Stimulated activated memory B cell treated with anti-CD40 and anti-IgM and Interleukin-4, amounts not matched to agents 10 μg/mL and 1 μg/mL and 100 μg/mL, for 72 hours (primary cell): Measurements from ENCODE around the gene CCDC196.
"Not testable (repeated sequence)": the region's sequence is repeated elsewhere in the genome, so short reads cannot be mapped to it uniquely, and the experiment has no call there.

Experiments used
- ATAC-seq: fragments of 150-1000 bp; cut with Tn5 transposase; 2 replicates; pipeline ENCODE4 v1.10.0; 2021
- H3K27ac Mint-ChIP-seq: one replicate; pipeline ENCODE4 v1.8.0; 2022; ENCODE audit warnings: mild to moderate bottlenecking, mixed read lengths
- H3K27me3 Mint-ChIP-seq: one replicate; pipeline ENCODE4 v1.8.0; 2022; ENCODE audit warnings: mixed read lengths
- H3K36me3 Mint-ChIP-seq: one replicate; pipeline ENCODE4 v1.8.0; 2022; ENCODE audit warnings: mixed read lengths
- H3K4me1 Mint-ChIP-seq: one replicate; pipeline ENCODE4 v1.8.0; 2022; ENCODE audit warnings: mixed read lengths
- H3K4me3 Mint-ChIP-seq: one replicate; pipeline ENCODE4 v1.8.0; 2022; ENCODE audit warnings: mild to moderate bottlenecking, moderate library complexity, mixed read lengths
- H3K9me3 Mint-ChIP-seq: one replicate; pipeline ENCODE4 v1.8.0; 2022; ENCODE audit warnings: mixed read lengths

CCDC196 gene

DNA sequence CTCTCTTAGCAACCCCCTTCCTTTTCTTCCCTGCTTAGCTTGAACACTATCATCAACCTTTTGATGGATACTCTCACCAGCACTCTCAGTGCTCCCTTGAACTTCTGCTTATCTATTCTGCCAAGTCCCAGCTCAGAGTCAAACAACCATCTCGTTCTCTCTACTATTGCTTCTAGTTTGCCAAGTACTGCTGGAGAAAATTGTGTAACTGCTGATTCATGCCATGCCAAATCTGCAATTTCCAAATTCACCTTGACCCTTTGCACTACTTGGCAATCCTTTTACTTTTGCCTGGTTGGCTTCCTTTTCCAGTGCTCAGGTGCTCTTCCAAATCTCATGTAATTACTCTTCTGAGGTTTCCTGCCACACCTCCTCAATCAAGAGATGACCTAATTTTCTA, 2.8 kb upstream of the CCDC196 start:
- H3K27me3 Mint-ChIP-seq = no peaks in the 10 kb centered on the region
- H3K36me3 Mint-ChIP-seq = peaks cover 7% of the 10 kb centered on the region
- H3K4me3 Mint-ChIP-seq = no peak overlapping the region
- no peak overlapping the region for H3K27ac Mint-ChIP-seq
- no peaks in the 10 kb centered on the region for H3K9me3 Mint-ChIP-seq
- ATAC-seq = no peak
- H3K4me1 Mint-ChIP-seq = no peaks in the 10 kb centered on the region

DNA sequence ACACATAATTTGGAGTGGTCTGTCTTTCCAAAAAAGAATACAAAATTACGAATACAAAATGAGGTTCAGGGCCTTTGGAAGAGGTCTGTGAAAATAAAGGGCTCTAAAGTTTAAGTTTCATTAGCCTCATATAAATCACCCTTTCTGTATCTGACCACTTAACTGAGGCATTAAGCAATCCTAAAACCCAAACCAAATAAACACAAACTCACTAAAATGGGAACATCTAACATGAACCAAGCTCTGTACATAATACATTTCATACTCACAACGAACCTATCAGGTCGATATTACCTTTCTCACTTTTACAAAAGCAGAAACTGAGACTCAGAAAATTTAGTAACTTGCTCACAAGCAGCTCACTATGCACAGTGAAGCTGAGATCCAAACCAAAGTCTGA, 1.1 kb upstream of the CCDC196 start:
- Mint-ChIP-seq H3K27ac (no peak overlapping the region), H3K4me1 (no peaks in the 10 kb centered on the region), H3K36me3 (peaks cover 7% of the 10 kb centered on the region), H3K27me3 (no peaks in the 10 kb centered on the region), H3K4me3 (no peak overlapping the region), H3K9me3 (no peaks in the 10 kb centered on the region)
- ATAC-seq = no peak

- no peak for ATAC-seq
- no peaks in the 10 kb centered on the region for H3K27me3 Mint-ChIP-seq
These were observed 993 bp downstream of the CCDC196 start for GRCh38 chr14:66487164-66487563.

GRCh38 chr14:66490143-66491111, 4.3 kb downstream of the CCDC196 start:
- Mint-ChIP-seq H3K27ac (no peak overlapping the region), H3K4me3 (no peak overlapping the region), H3K9me3 (no peaks in the 10 kb centered on the region)

More at GRCh38 chr14:66487164-66487563, 993 bp downstream of the CCDC196 start:
- Mint-ChIP-seq H3K4me3 (no peak overlapping the region), H3K4me1 (no peaks in the 10 kb centered on the region), H3K9me3 (no peaks in the 10 kb centered on the region), H3K27ac (no peak overlapping the region), H3K36me3 (peaks cover 7% of the 10 kb centered on the region)

DNA sequence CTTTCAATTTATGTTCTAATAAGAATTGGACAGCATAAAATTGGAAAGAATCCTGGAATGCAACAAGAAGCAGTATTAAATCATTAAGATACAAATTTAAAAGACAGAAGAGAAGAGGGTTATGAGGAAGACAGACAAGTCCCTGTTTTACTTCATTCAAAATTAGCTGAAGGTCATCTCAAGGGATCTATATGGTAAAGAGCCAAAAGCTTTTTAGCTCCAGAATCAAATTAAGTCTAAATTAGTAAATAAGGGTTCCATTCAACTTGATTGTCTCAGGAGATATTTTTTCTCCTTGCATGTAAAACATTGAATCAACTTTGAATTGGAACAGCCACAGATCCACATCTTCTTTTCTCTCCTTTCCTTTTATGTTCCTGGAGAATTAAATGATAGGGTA, 7.6 kb downstream of the CCDC196 start:
- Mint-ChIP-seq H3K27me3 (no peaks in the 10 kb centered on the region), H3K27ac (no peak overlapping the region), H3K9me3 (no peaks in the 10 kb centered on the region), H3K4me3 (no peak overlapping the region), H3K36me3 (no peaks in the 10 kb centered on the region), H3K4me1 (peaks cover 12% of the 10 kb centered on the region)
- ATAC-seq = no peak

More at GRCh38 chr14:66490143-66491111, 4.3 kb downstream of the CCDC196 start:
- H3K36me3 Mint-ChIP-seq = no peaks in the 10 kb centered on the region
- H3K4me1 Mint-ChIP-seq = no peaks in the 10 kb centered on the region
- no peak for ATAC-seq
- H3K27me3 Mint-ChIP-seq = no peaks in the 10 kb centered on the region

GRCh38 chr14:66495218-66496098, 9.3 kb downstream of the CCDC196 start:
- Mint-ChIP-seq H3K27ac (no peak overlapping the region), H3K9me3 (no peaks in the 10 kb centered on the region), H3K4me1 (peaks cover 12% of the 10 kb centered on the region), H3K4me3 (no peak overlapping the region), H3K27me3 (no peaks in the 10 kb centered on the region), H3K36me3 (no peaks in the 10 kb centered on the region)
- peak; percentile 64 for ATAC-seq

DNA sequence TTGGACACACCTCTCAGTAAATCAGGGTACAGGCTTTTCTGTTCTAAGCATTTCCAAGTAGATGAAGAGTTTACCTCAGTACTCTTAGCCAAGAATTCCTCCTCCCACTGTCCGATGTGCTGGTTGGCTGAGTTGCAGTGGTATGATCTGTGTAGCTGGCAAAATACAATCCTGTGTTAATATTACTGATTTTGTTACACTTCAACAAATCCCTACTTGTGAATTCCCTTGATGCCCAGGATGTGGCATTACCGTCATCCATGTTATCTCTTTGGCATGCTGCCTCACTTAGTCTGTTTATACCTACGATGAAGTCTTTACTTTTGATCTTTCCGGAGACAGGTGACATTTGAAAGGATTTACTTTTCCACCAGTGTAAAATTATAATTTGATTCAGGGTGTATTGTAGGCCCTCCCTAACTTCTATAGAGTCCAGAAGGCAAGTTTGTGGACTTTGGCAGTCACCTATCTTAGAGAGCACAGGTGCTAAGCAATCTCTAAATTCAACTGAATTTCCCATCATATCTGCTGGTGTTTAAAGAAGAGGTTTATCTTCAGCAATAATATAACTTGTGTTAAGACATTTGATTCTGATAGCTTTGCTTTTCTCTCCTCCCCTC, 10.1 kb downstream of the CCDC196 start:
- peak overlapping the region; percentile 37 for H3K27ac Mint-ChIP-seq
- H3K27me3 Mint-ChIP-seq = no peaks in the 10 kb centered on the region
- no peaks in the 10 kb centered on the region for H3K9me3 Mint-ChIP-seq
- H3K4me3 Mint-ChIP-seq = no peak overlapping the region
- peaks cover 12% of the 10 kb centered on the region for H3K4me1 Mint-ChIP-seq
- no peaks in the 10 kb centered on the region for H3K36me3 Mint-ChIP-seq
- ATAC-seq = no peak

DNA sequence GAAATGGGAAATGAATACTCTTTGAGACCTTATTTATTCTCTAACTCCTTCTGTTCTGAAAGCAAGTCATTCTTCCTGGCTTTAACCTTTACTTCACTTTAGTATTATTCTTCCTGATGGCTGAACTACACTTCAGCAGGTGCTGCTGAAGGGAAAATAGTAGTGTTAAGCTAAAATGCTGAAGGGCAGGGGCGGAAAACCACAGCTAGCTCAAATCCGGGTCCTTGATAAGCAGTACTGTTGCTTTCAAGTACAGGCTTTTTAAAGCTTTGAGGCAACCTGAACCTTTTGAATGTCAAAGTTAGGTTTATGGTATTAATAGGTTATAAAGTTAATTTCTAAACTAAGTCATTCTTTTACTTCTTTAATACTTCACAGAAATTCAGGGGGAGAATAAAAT, 10.7 kb downstream of the CCDC196 start:
- Mint-ChIP-seq H3K9me3 (no peaks in the 10 kb centered on the region), H3K4me3 (no peak overlapping the region), H3K27ac (peak overlapping the region; percentile 37), H3K36me3 (no peaks in the 10 kb centered on the region), H3K27me3 (no peaks in the 10 kb centered on the region), H3K4me1 (peaks cover 12% of the 10 kb centered on the region)
- ATAC-seq = no peak

- Mint-ChIP-seq H3K4me1 (peaks cover 18% of the 10 kb centered on the region), H3K4me3 (no peak overlapping the region)
These were observed 12.1 kb downstream of the CCDC196 start for GRCh38 chr14:66498311-66498710.

GRCh38 chr14:66501592-66501991, 15.4 kb downstream of the CCDC196 start:
- peaks cover 18% of the 10 kb centered on the region for H3K4me1 Mint-ChIP-seq
- no peak overlapping the region for H3K4me3 Mint-ChIP-seq
- no peak for ATAC-seq
- H3K36me3 Mint-ChIP-seq = no peaks in the 10 kb centered on the region
- H3K27me3 Mint-ChIP-seq = no peaks in the 10 kb centered on the region
- H3K27ac Mint-ChIP-seq = no peak overlapping the region
- H3K9me3 Mint-ChIP-seq = peaks cover 2% of the 10 kb centered on the region

More at GRCh38 chr14:66498311-66498710, 12.1 kb downstream of the CCDC196 start:
- no peak overlapping the region for H3K27ac Mint-ChIP-seq
- no peak for ATAC-seq
- no peaks in the 10 kb centered on the region for H3K36me3 Mint-ChIP-seq
- H3K27me3 Mint-ChIP-seq = no peaks in the 10 kb centered on the region
- H3K9me3 Mint-ChIP-seq = peaks cover 2% of the 10 kb centered on the region

- not testable (repeated sequence) for H3K9me3 Mint-ChIP-seq, H3K4me3 Mint-ChIP-seq, ATAC-seq, H3K27me3 Mint-ChIP-seq, H3K27ac Mint-ChIP-seq, H3K36me3 Mint-ChIP-seq
- H3K4me1 Mint-ChIP-seq = peaks cover 14% of the 10 kb centered on the region
These were observed 16.7 kb downstream of the CCDC196 start for GRCh38 chr14:66502836-66503235.

GRCh38 chr14:66503532-66503931, 17.4 kb downstream of the CCDC196 start:
- ATAC-seq = no peak
- peaks cover 2% of the 10 kb centered on the region for H3K9me3 Mint-ChIP-seq
- H3K4me1 Mint-ChIP-seq = peaks cover 13% of the 10 kb centered on the region
- no peak overlapping the region for H3K4me3 Mint-ChIP-seq
- no peaks in the 10 kb centered on the region for H3K27me3 Mint-ChIP-seq
- no peaks in the 10 kb centered on the region for H3K36me3 Mint-ChIP-seq
- H3K27ac Mint-ChIP-seq = no peak overlapping the region

GRCh38 chr14:66507181-66507721, 21.1 kb downstream of the CCDC196 start:
- Mint-ChIP-seq H3K4me3 (peak overlapping the region; percentile 86), H3K9me3 (peaks cover 2% of the 10 kb centered on the region), H3K4me1 (peaks cover 34% of the 10 kb centered on the region), H3K36me3 (no peaks in the 10 kb centered on the region), H3K27me3 (no peaks in the 10 kb centered on the region), H3K27ac (peak overlapping the region; percentile 68)
- peak; percentile 45 for ATAC-seq

DNA sequence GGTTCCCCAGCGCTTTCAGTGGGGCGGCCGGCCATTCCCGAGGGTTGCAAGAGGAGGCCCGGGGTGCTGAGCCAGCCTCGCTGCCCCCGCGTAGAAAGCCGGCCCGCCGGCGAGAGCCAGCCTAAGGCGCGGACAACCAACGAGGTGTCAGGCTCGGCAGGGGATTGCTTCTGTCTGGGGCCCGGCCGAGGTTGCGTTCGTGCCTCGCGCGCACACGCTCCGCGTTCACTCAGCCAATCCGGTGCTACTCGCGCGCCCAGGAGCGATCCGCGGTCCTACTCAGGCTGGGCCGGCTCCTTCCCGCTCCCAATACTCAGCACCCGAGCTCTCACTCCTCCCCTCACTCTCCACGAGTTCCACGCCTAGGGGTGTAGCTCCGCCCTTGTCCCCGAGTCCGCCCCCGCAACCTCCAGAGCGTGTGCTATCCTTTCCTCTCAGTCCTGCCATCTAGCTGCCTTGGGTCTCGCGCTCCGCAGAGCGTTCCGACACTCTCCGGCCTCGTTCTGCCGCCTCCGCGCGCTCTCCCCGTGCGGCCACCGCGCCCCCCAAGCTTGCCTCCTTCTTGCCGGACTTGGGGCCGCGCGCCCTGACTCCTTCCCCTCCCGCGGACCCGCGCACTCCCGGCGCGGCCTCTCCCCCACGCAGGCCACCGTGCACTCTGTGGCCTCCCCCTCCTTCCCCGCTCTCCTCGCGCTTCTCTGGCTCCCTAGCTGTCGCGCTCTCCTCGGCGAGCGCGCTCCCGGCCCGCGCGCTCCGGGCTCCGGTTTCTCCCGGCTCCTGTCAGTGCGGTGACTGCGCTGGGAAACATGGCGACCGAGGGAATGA, 21.8 kb downstream of the CCDC196 start, which contains the start of gene GPHN:
Gene GPHN, plus strand, starts transcription at position 426 of the 825 bp plus-strand sequence.
- H3K27ac Mint-ChIP-seq = peak within 1 kb of the TSS; percentile 68
- peaks cover 31% of the 10 kb centered on the region for H3K4me1 Mint-ChIP-seq
- H3K36me3 Mint-ChIP-seq = no peaks in the 10 kb centered on the region
- no peaks in the 10 kb centered on the region for H3K27me3 Mint-ChIP-seq
- peak within 1 kb of the TSS; percentile 86 for H3K4me3 Mint-ChIP-seq
- peaks cover 2% of the 10 kb centered on the region for H3K9me3 Mint-ChIP-seq
- ATAC-seq = peak; percentile 95
